HG02938 (cell line): Measurements from ENCODE around the gene GPR160.
A peak's percentile ranks its signal among the peaks of the same experiment; 100 is the strongest.

Source experiments
- ATAC-seq: cut with Tn5 transposase; IDR thresholded peaks from one replicate; pipeline ENCODE4 v1.9.1; 2021; ENCODE audit warnings: mild to moderate bottlenecking, moderate library complexity; ENCODE audit not compliant: unreplicated experiment

The GPR160 gene

DNA sequence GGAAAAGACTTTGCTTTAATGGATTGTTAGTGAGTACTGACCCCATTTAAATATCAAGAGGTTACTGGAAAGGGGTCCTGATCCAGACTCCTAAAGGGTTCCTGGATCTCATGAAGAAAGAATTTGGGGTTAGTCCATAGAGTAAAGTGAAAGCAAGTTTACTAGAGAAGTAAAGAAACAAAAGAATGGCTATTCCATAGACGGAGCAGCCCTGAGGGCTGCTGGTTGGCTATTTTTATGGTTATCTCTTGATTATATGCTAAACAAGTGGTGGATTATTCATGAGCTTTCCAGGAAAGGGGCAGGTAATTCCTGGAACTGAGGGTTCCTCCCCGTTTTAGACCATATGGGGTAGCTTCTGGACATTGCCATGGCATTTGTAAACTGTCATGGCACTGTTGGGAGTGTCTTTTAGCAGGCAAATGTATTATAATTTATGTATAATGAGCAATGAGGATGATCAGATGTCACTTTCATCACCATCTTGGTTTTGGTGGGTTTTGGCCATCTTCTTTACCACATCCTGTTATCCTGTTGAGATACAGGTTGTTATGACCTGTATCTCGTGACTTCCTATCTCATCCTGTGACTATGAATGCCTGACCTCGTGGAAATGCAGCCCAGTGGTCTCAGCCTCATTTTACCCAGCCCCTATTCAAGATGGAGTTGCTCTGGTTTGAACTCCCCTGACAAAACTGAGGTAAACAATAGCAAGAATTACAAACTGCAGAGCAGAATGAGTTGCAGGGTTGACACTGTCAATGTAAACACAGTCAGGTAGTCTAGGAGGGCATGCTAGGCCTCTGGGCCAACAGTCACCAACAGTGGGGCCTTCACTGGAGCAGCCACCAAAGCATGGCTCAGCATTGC lies 10.3 kb upstream of the GPR160 start:
- no peak for ATAC-seq

DNA sequence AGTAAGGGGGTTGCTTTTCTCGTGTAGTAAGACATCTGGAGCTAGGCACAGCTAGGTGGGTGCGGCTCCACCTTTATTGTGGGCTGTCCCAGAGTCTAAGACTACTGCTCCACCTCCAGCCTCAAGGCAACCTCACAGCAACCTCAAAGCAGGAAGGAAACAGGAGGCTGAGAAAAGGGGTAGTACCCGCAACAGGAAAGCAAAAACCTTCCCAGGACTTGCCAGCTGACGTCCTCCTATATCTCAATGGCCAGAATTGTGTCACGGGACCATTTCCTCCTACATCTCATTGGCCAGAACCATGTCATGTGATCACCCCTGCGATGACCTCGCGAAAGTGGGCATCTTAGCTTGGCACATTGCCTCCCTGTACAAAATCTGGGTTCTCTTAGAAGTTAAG lies 4.3 kb upstream of the GPR160 start:
- ATAC-seq, result no peak

DNA sequence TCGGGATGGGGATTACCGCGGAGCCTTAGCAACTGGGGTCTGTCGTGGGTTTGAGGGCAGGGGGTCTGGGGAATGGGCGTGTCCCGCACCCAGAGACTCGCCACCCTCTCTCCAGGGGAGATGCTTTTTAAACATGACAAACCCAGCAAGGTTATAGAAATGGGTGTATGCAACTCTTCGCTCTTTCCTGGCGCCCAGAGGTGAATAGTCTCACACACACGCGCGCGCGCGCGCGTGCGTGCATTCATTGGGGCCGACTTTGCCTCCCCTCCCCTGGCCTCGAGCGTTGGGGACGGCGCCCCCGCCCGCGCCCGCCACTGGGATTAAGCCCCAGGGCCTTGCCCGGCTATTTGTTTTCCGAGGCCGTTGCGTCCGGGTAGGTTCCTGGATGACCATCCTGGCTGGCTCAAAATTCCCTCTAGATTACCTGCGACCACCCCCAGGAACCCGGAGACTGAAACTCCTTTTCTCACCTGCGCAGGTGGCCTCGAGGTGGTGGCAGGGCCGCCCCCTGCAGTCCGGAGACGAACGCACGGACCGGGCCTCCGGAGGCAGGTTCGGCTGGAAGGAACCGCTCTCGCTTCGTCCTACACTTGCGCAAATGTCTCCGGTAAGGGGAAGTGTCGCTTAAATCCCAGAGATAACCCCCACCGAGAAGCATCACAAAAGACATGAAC lies 777 bp downstream of the GPR160 start:
- peak; percentile 23 for ATAC-seq

- no peak for ATAC-seq
Observed at GRCh38 chr3:170040418-170040817, 2.6 kb downstream of the GPR160 start.

DNA sequence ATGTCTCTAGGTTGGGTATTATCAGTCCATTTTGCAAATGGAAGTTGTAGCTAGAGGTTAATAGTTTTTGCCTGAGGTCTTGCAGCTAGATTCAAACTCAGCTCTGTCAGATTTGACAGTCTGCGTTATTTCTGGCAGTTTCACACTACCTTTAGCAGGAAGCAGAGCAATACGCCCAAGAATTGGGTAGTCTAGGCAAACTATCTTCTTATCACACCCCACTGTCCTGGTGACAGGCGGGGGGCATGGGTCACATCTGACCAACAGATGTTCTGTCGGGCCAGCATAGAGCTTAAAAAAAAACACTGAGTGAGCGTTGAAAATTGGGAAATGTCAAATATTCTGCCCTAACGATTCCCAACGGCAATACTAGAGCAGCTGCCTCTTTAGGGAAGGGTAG lies 5.7 kb downstream of the GPR160 start:
- ATAC-seq, result no peak

DNA sequence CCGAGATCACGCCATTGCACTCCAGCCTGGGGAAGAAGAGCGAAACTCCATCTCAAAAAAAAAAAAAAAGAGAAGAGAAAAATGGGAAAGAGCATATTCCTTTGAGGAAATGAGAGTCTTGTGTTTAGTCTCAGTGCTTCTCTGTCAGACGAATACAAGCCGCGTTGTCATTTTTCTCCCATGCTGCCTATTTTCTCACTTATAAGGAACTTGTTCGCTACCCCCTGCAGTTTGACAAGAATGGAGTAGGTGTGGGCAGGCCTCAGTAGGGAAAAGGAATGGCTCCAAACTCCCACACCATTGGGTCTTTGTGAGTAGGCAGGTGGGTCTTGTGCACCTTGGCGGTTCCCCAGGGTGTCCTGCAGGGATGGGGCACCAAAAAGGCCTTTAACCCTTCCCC lies 6.5 kb downstream of the GPR160 start:
- no peak for ATAC-seq

GRCh38 chr3:170044795-170045244 lies 7.0 kb downstream of the GPR160 start:
- peak; percentile 85 for ATAC-seq

DNA sequence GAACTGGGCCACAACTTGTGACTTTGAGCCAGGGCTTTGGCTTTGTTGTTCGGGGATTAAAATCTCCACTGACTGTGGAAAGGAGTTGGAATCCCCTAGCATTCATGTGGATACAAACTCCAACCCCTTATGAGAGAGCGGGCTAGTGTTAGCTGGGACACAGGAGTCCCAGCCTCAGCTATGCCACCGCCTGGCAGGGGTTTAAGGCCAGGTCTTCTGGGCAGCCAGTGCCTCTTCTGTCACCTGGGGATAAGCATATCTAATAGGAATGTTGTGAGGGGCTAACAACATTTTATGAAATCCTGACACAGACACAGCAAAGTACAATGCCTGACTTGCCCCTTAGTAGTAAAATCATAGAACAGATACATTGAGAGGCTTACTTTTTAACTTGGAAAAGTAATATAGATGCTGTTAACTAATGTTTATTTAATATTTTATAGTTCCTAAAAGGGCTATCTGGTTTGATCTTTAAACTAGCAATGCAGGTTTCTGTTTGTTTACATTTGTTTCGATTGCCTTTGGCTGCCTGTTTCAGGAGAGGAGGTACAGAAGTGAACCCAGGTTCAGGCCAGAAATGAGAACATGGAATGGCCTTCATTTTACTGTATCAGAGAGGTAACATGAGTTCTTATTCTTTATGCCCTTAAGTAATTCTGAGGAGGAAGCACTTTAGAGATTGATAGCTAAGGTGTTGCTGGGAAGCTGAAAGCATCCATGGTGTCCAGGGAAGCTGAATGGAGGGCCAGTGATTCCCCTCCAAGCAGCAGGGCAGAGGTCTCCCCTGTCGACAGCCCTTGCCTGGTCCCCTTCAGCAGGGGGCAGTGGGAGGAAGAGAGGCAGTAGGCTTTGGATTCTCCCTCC lies 8.7 kb downstream of the GPR160 start:
- ATAC-seq, result no peak

DNA sequence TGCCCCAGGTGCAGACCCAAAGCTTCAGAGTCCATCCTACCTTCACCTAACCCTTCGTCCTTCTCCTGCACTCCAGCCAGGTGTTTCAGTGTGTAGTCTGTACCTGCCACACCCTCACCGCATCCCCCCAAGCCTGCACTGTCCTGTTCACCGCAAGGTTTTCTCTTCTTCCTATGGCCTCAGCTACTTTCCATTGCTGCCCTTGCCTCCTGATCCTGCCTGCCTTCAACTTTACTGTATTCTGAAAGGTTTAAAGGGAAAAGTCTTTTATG lies 9.3 kb downstream of the GPR160 start:
- no peak for ATAC-seq

- no peak for ATAC-seq
Observed at GRCh38 chr3:170049146-170050000, 11.6 kb downstream of the GPR160 start.

- ATAC-seq, result no peak
Observed at GRCh38 chr3:170050753-170051152, 13.0 kb downstream of the GPR160 start.

GRCh38 chr3:170052398-170052797 lies 14.6 kb downstream of the GPR160 start:
- no peak for ATAC-seq

DNA sequence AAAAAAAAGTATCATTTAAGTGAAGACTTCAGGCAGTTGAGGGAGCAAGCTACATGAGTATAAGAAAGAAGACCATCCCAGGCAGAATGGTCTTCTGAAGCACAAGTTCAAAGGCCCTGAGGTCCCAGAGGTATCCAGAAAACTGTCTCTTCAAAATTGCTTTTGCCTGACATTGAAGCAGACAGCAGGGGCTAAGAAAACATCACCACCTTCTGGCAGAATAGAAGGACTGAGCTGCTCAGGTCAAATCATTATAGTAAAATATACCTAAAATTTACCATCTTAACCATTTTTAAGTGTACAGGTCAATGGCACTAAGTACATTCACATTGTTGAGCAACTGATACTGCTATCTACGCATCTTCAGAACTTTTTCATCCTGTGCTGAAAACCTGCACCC lies 16.4 kb downstream of the GPR160 start:
- no peak for ATAC-seq

DNA sequence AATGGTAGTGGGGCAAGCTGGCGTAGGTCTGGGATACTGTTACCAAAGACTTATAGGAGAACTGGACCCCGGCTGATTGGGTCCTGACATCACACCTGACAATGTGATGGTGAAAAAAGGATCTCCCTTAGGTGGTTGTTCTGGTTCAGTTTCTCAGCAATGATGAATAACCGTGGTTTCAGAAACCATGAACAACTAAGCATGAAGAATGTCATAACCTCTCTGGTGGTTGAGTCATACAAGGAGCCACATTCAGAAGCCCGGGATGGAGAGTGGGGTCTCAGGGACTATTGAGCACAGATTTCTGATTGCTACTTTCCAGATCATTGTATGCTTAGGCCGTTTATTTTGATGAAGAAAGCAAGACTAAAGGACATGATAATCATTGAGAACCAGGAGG lies 17.4 kb downstream of the GPR160 start:
- ATAC-seq, result peak; percentile 68

- peak; percentile 92 for ATAC-seq
Observed at GRCh38 chr3:170056710-170057454, 19.1 kb downstream of the GPR160 start.

DNA sequence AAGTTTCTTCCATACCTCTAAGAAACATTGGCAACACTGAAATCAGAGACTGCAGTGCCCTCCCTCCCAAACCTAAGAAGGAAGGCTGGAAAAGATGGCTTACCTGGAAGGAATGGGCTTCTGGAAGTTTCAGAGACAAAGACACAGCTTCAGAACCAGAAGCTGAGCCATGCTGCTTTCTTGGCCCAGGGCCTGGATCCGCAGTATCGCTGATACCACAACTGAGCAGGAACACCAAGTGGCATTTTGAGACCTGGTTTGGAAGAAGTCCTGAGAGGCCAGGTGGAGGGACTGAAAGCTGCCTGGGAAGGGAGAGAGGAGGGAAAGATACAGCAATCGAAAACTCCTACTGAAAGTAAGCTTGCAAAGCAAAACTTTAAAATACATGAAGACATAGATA lies 19.8 kb downstream of the GPR160 start:
- no peak for ATAC-seq

DNA sequence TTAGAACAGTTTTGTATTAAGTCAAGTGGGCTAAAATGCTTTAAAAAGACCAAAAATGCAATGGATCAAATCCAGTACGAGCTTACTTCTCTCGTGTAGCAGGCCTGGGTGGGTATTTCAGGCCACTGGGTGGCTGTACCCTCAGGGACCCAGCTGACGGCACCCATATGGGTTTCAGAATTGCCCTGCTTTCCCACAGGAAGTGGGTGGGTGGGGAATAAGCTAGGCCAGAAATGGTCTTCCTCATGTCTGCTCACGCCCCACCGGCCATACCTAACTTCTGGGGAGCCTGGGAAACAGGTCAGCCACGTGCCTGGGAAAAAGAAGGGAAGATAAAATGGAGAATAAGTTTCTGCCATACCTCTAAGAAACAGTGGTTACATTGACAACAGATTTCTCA lies 20.3 kb downstream of the GPR160 start:
- no peak for ATAC-seq

- ATAC-seq, result no peak
Observed at GRCh38 chr3:170059447-170059846, 21.7 kb downstream of the GPR160 start.

DNA sequence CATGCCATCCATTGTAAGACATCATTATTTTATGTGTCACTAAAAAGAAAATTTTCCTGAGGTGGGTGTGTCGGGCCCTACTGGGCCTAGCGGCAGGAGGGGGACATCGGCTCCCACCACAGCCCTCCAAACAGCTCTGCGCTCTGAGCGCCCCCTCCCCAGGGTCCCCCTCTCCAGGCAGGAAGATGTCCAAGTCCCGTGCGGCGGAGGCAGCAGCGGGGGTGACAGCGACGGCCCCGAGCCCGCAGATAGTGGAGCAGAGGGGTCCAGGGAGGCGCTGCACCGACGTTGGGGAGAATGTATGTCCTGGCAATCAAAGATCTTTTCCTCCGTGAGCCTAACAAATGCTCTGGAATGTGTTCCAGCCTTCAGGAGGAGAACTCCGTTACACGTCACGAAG lies 24.3 kb downstream of the GPR160 start:
- no peak for ATAC-seq

GRCh38 chr3:170062769-170063168 lies 25.0 kb downstream of the GPR160 start:
- no peak for ATAC-seq
